ENCODE results near the gene TMEM63A.

DNA sequence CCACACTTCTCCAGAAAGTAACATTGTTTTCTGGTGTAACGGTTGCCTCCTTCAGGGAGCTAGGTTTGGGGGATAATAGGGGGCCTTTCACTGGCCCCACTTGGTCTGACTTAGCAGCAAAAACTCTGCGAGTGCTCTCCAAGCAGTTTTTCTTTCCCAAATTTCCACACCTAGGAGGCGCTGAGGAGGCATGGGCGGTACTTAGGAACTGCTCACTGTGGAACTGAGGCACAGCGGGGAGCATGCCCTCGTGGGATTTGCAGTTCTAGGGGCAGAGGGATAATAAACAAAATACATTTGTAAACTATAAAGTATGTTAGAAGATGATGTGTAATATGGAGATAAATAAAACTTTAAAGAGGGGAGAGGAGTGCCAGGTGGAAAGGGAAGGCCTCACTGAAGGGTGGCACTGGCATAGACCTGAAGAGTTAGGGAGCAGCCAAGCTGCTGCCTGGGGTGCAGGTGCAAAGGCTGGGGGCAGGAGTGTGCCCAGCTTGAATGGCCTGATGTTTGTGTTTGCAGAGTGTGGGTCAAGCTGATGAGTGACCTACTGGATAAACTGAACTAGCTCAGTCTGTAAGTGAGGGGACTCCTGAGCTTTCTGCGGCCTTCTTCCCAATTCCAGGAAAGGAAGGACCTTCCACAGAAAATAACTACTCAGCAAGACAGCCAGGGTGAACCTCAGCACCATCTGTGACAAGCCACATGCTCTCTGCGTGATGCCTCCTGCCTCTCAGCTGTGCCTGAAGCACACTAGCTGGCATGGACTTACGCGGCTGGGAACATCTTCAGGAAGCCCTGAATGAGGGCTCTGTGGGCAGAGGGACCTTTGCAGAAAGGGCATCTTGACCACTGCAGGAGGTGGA lies 70.3 kb downstream of the TMEM63A start:
- no peak for TF ChIP-seq POLR2AphosphoS5 (IDR thresholded peaks at IDR 0.05; ENCODE audit: insufficient read depth, low read depth, low read length)
- TF ChIP-seq, protein P1, sequence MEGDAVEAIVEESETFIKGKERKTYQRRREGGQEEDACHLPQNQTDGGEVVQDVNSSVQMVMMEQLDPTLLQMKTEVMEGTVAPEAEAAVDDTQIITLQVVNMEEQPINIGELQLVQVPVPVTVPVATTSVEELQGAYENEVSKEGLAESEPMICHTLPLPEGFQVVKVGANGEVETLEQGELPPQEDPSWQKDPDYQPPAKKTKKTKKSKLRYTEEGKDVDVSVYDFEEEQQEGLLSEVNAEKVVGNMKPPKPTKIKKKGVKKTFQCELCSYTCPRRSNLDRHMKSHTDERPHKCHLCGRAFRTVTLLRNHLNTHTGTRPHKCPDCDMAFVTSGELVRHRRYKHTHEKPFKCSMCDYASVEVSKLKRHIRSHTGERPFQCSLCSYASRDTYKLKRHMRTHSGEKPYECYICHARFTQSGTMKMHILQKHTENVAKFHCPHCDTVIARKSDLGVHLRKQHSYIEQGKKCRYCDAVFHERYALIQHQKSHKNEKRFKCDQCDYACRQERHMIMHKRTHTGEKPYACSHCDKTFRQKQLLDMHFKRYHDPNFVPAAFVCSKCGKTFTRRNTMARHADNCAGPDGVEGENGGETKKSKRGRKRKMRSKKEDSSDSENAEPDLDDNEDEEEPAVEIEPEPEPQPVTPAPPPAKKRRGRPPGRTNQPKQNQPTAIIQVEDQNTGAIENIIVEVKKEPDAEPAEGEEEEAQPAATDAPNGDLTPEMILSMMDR (IDR thresholded peaks at IDR 0.05; ENCODE audit: extremely low read depth in 1 of 2, insufficient read depth in 1 of 2, low read depth in 1 of 2, low read length in 2 of 2): peak in 1 of 2 donors; percentile 10

All from endothelial cell of umbilical vein (primary cell).